NCI-H526 treated with DMSO at 0.1 percent for 48 hours (cell line): Measurements from ENCODE around the gene SRGAP1.

Experiments
- DNase-seq: peaks from one replicate; lab custom pipeline; 2025; lab: John Stamatoyannopoulos, UW

The SRGAP1 gene

DNA sequence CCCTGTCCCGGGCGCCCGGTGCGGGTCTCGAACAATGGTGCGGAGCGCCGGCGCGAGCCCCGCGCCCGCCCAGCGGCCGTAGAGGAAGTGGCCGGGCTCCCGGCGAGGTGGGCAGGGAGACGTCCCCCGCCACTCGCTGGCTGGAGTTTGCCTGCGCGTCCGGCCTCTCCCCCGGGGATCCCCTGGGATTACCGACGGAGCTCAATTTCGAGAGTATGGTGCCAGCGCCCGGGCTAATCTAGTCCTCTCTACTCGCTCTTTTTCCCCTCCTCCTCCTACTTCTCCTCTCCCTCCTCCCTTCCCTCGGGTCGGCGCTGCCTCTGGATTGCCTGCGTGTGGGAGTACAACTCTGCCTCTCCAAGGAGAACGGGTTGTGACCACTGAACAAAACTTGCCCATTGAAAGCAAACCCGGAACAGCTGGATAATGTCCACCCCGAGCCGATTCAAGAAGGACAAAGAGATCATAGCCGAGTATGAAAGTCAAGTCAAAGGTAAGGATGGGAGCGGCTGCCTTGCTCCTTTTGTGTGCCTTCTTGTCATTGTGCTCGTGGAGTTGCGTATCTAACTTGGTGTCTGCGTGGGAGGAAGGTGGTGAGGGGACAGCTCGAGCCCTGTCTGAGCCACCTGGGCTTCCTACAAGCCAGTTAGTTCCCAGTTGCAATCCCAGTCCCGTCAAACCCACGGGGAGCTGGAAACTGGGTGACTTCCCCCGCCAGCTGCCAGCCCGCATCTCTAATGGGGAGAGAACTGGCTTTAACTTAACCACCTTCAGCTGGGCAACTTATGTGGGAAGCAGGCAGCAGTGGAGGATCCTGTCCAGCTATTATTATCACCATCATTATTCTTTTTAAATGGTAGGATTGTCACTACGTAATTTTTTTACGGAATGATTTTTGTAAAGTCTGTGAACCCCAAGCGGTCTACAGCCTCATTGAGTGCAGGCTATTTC is at the start of gene SRGAP1:
Gene SRGAP1 (plus strand): TSS at position 310 of the 951 bp plus-strand sequence. CDS start 117 bp downstream, at position 427.
- DNase-seq: peak; percentile 66

DNA sequence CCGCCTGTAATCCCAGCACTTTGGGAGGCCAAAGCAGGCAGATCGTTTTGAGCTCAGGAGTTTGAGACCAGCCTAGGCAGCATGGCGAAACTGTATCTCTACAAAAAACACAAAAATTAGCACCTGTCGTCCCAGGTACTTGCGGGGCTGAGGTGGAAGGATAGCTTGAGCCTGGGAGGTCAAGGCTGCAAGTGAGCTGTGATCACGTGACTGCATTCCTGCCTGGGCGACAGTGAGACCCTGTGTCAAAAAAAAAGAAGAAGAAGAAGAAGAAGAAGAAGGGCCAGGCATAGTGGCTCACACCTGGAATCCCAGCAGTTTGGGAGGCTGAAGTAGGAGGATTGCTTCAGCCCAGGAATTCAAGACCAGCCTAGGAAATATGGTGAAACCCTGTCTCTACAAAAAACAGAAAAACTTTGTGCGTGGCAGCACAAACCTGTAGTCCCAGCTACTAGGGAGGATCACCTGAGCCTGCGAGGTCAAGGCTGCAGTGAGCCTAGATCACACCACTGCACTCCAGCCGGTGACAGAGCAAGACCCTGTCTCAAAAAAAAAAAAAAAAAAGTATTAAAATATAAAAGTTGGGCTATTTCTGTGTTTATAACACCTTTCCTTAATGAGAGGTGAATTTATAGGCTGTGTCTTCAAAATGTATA is 49.3 kb upstream of the SRGAP1 start:
- DNase-seq: no peak

DNA sequence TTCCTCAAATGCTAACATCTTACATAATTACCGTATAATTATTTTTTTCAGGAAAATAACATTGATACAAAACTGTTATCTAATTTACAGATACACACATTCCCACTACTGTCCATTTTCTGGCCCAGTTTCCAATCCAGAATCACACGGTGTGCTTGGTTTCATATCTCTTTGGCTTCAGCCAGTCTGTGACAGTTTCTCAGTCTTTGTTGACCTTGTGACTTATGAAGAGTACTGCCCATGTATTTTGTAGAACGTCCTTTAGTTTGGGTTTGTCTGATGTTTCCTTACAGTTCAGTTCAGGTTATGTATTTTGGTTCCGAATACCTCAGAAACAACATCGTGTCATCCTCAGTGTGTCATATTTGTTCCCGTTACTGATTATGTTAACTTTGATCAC is 48.6 kb upstream of the SRGAP1 start:
- DNase-seq: no peak

GRCh38 chr12:63802012-63802608 is 42.4 kb upstream of the SRGAP1 start:
- DNase-seq: peak; percentile 33

DNA sequence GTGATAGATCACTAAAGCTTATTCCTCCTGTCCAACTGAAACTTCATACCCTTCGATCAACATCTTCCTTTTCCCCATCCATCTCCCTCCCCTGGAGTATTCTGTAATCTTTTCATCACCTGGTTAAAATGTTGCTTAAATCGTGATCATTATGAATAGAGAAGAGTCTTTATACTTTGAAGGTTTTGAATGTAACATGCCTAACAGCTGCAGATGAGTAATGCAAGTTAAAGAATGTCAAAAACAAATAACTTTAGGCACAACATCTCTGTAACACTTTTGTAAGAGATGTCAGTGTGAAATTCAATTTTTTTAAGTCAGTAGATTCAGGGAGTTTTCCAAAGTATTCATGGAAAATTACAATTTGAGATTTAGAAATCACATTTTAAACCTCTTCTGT is 39.8 kb upstream of the SRGAP1 start:
- no peak for DNase-seq

- DNase-seq: peak; percentile 73
Measured at GRCh38 chr12:63805704-63806672, 38.5 kb upstream of the SRGAP1 start.

GRCh38 chr12:63808631-63809030 is 35.9 kb upstream of the SRGAP1 start:
- DNase-seq: no peak

DNA sequence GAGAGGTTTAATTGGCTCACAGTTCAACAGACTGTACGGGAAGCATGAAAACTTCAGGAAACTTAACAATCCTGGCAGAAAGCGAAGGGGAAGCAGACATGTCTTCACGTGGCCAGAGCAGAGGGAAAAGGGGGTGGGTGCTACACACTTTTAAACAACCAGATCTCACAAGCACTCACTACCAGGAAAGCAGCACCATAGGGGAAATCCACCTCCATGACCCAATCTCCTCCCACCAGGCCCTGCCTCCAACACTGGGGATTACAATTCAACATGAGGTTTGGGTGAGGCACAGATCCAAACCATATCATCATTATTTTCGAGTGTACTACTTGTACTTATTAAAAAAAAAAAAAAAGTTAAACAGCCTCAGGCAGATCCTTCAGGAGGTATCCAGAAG is 34.9 kb upstream of the SRGAP1 start:
- DNase-seq: no peak

GRCh38 chr12:63811334-63811733 is 33.2 kb upstream of the SRGAP1 start:
- no peak for DNase-seq

DNA sequence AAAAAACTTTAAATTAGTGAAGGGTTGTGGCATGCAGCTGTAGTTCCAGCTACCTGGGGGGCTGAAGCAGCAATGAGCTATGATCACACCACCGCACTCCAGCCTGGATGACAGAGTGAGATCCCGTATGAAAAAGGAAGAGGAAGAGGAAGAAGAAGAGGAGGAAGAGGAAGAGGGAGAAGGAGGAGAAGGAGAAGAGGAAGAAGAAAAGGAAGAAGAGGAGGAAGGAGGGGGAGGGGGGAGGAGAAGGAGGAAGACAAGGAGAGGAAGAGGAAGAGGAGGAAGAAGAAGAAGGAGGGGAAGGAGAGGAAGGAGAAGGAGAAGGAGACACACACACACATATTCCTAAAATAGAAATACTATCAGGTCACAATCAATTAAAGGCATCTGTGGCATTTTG is 32.7 kb upstream of the SRGAP1 start:
- no peak for DNase-seq

DNA sequence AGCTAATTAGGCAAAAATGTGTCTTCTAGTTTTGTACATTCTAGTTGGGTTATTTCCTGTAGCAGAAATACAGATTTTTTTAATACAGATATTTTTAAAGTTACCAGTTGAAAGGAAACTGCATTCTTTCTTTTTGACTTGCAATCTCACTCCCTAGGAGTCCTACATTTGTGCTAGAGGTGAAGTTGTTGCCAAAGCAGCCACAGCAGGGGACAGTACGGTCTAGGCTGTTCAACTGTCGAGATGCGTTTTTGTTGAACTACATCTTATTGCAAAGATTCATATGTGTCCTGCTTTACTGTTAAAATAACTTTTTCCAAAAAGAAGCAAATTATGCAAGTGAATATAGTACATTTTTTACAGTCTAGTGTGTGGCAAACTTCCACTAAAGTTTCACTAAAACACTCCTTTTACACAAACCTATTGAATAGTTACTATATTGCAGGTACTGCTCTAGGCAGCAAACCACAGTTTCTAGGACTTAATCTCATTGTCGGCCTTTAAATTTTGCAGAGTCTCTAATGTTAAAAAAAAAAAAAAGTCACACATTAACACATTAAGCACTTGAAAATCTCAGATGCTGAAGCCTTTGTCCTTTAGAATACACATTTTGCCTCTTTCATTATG is 30.2 kb upstream of the SRGAP1 start:
- no peak for DNase-seq

GRCh38 chr12:63815482-63815852 is 29.0 kb upstream of the SRGAP1 start:
- no peak for DNase-seq

DNA sequence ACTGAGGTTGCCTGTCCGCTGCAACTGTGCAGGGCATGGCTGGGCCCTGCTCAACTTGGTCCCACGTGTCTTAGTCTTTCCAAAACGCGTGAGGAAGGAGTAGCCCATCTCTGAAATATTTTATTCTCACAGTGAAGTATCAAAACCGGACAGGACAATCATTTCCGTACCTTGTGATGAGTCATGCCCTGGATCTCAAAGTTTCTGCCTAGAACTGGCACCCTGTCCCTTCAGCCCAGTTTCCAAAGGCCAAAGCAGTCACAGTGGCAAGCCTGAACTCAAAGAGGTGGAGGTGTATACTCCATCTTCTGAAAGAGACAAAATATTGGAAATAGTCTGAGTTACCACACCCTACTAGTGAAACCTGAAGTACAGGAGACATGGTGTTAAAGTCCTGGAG is 28.5 kb upstream of the SRGAP1 start:
- no peak for DNase-seq

DNA sequence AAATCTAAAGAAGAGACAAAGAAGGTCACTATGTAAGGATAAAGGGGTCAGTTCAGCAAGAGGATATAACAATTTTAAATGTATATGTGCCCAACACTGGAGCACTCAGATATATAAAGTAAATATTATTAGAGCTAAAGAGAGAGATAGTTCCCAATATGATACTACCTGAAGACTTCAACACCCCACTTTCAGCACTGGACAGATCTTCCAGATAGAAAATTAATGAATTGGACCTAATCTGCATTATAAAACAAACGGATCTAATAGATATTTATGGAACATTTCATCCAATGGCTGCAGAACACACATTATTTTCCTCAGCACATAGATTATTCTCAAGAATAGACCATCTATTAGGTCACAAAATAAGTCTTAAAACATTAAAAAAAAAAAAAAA is 24.1 kb upstream of the SRGAP1 start:
- DNase-seq: no peak

- no peak for DNase-seq
Measured at GRCh38 chr12:63821781-63822251, 22.7 kb upstream of the SRGAP1 start.

- DNase-seq: no peak
Measured at GRCh38 chr12:63822352-63822751, 22.1 kb upstream of the SRGAP1 start.

- DNase-seq: no peak
Measured at GRCh38 chr12:63823040-63823439, 21.5 kb upstream of the SRGAP1 start.

DNA sequence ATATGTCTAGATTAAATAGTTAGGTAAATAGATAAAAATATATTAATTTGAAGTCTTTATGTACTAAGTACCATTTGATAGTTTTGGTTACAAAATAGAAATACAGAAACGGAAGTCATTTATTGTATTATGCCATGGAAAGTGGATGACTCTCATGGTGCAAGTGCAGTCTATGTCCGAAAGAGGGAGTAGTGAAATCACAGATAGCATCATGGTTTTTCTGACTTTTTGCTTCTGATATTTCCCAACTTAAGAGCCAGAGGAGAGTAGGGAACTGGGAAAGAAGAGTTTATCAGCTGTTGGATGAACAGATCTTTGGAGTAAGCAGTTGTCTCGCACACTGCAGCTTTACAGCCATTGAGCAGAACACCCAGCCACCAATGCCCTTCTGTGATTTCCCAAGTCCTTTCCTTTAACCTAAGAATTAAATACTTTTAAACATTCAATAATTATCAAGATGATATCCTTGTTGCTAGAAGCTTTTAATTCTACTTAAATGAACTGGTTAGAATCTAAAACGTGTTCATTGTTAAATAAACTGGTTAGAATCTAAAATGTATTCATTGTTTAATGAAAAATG is 18.4 kb upstream of the SRGAP1 start:
- peak; percentile 22 for DNase-seq

GRCh38 chr12:63828867-63829266 is 15.6 kb upstream of the SRGAP1 start:
- no peak for DNase-seq

DNA sequence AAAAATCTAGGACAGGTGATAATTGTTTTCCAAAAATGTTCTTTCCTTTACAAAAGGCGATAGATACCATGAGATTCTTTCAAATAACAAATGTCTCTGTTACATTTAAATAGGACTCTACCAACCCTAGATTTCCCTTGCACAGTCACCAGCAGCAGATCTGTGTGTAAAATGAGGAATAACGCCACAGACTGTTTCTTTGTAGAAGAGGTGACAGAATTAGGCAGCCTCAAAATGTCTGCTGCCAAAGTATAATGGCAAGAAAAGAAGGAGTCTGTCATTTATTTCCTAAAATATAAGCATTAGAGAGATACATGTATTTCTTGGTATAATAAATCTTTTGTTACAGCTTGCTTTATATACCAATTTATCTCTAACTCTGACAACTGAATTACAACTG is 8.5 kb upstream of the SRGAP1 start:
- DNase-seq: no peak

GRCh38 chr12:63836936-63837335 is 7.6 kb upstream of the SRGAP1 start:
- no peak for DNase-seq
